Ishikawa (cell line): ENCODE measurements around the gene HOXD12.
A peak's percentile ranks its signal among the peaks of the same experiment; 100 is the strongest.

Experiments used
- CEBPB ChIP-seq: IDR thresholded peaks from 2 replicates; pipeline ENCODE4 v1.6.1; 2012
- CREB1 ChIP-seq: IDR thresholded peaks from 2 replicates; pipeline ENCODE4 v1.6.1; 2012; ENCODE audit warnings: low read depth
- EGR1 ChIP-seq: IDR thresholded peaks from 2 replicates; pipeline ENCODE4 v1.6.1; 2012
- EP300 ChIP-seq: IDR thresholded peaks from 2 replicates; pipeline ENCODE4 v1.6.1; 2012; ENCODE audit warnings: borderline replicate concordance
- FOXM1 ChIP-seq: IDR thresholded peaks from 2 replicates; pipeline ENCODE4 v1.6.1; 2012; ENCODE audit warnings: low read depth, borderline replicate concordance
- MAX ChIP-seq: IDR thresholded peaks from 2 replicates; pipeline ENCODE4 v1.6.1; 2012
- NFIC ChIP-seq: IDR thresholded peaks from 2 replicates; pipeline ENCODE4 v1.6.1; 2012
- RAD21 ChIP-seq: IDR thresholded peaks from 2 replicates; pipeline ENCODE4 v1.6.1; 2012; ENCODE audit warnings: low read depth
- REST ChIP-seq: IDR thresholded peaks from 2 replicates; pipeline ENCODE4 v1.6.1; 2012; ENCODE audit warnings: low read depth, mild to moderate bottlenecking
- TAF1 ChIP-seq: IDR thresholded peaks from 2 replicates; pipeline ENCODE4 v1.6.1; 2012; ENCODE audit warnings: low read depth, mild to moderate bottlenecking
- TCF12 ChIP-seq: IDR thresholded peaks from 2 replicates; pipeline ENCODE4 v1.6.1; 2012; ENCODE audit warnings: low read depth
- TEAD4 ChIP-seq: IDR thresholded peaks from 2 replicates; pipeline ENCODE4 v1.6.1; 2012
- USF1 ChIP-seq: IDR thresholded peaks from 2 replicates; pipeline ENCODE4 v1.6.1; 2012
- YY1 ChIP-seq: IDR thresholded peaks from 2 replicates; pipeline ENCODE4 v1.6.1; 2012; ENCODE audit warnings: low read depth
- ZBTB7A ChIP-seq: IDR thresholded peaks from 2 replicates; pipeline ENCODE4 v1.6.1; 2012; ENCODE audit warnings: low read depth

The HOXD12 gene

GRCh38 chr2:176134035-176134434 is 34.4 kb downstream of the HOXD12 start:
- TF ChIP-seq ZBTB7A, result no peak
- TF ChIP-seq EGR1, result no peak

GRCh38 chr2:176135035-176135440 is 35.4 kb downstream of the HOXD12 start:
- TF ChIP-seq FOXM1, result no peak
- TF ChIP-seq TCF12, result no peak
- no peak for TF ChIP-seq MAX
- TF ChIP-seq EGR1, result no peak
- no peak for TF ChIP-seq REST
- TF ChIP-seq TAF1, result no peak
- no peak for TF ChIP-seq USF1
- no peak for TF ChIP-seq RAD21
- TF ChIP-seq CREB1, result no peak
- no peak for TF ChIP-seq TEAD4
- no peak for TF ChIP-seq YY1
- no peak for TF ChIP-seq CEBPB
- TF ChIP-seq EP300, result no peak
- no peak for TF ChIP-seq NFIC
- no peak for TF ChIP-seq ZBTB7A

GRCh38 chr2:176136374-176137251 is 37.0 kb downstream of the HOXD12 start:
- peak; percentile 59 for TF ChIP-seq TAF1
- no peak for TF ChIP-seq RAD21
- TF ChIP-seq EP300, result no peak; the same call in 1 of the 2 replicates
- no peak for TF ChIP-seq TEAD4
- peak; percentile 91 for TF ChIP-seq USF1
- no peak for TF ChIP-seq EGR1
- peak; percentile 28 for TF ChIP-seq MAX
- peak; percentile 66 for TF ChIP-seq YY1
- peak; percentile 91 for TF ChIP-seq ZBTB7A

- TF ChIP-seq MAX (no peak), EP300 (no peak), TAF1 (no peak), TEAD4 (no peak), REST (no peak)
Observed at GRCh38 chr2:176137252-176137580, 37.6 kb downstream of the HOXD12 start.

- TF ChIP-seq MAX (no peak), CEBPB (no peak), NFIC (no peak), ZBTB7A (no peak), TCF12 (no peak), FOXM1 (no peak), TEAD4 (no peak), USF1 (no peak)
Observed at GRCh38 chr2:176137906-176138305, 38.3 kb downstream of the HOXD12 start.

- TF ChIP-seq TEAD4, result no peak
- no peak for TF ChIP-seq CEBPB
- no peak for TF ChIP-seq FOXM1
- no peak for TF ChIP-seq TAF1
- TF ChIP-seq CREB1, result no peak
- no peak for TF ChIP-seq ZBTB7A
- TF ChIP-seq NFIC, result no peak
- TF ChIP-seq EGR1, result no peak
- TF ChIP-seq USF1, result no peak
- TF ChIP-seq TCF12, result no peak
- no peak for TF ChIP-seq REST
- no peak for TF ChIP-seq YY1
- TF ChIP-seq EP300, result no peak
- no peak for TF ChIP-seq RAD21
- TF ChIP-seq MAX, result no peak
Observed at GRCh38 chr2:176138526-176138922, 38.9 kb downstream of the HOXD12 start.
